Smooth muscle cell (in vitro differentiated cells): ENCODE measurements around the gene DOK3. TPM values are rescaled to one million over a fixed set of nuclear protein-coding genes. Genes with fewer than 3 reads are reported as not detected.

ENCODE experiments used
- DNase-seq: peaks from one replicate; lab custom pipeline; 2025; ENCODE audit not compliant: unreplicated experiment; lab: John Stamatoyannopoulos, UW
- H2AFZ ChIP-seq: fragments of 200-600 bp; sonication (generic); 2 replicates; pipeline ENCODE4 v1.6.0; 2016; ENCODE audit warnings: antibody characterized with exemption, low read depth, mild to moderate bottlenecking
- H3F3A ChIP-seq: fragments of 200-600 bp; sonication (generic); 2 replicates; pipeline ENCODE4 v1.6.0; 2017; ENCODE audit warnings: antibody characterized with exemption, low read depth
- H3K27ac ChIP-seq: fragments of 200-600 bp; sonication (generic); 2 replicates; pipeline ENCODE4 v1.5.1; 2016; ENCODE audit warnings: low read depth, mild to moderate bottlenecking
- H3K27me3 ChIP-seq: fragments of 200-600 bp; sonication (generic); 2 replicates; pipeline ENCODE4 v1.6.1; 2016; ENCODE audit warnings: low read depth, mild to moderate bottlenecking
- H3K36me3 ChIP-seq: fragments of 200-600 bp; sonication (generic); 2 replicates; pipeline ENCODE4 v1.5.1; 2016; ENCODE audit warnings: low read depth
- H3K4me1 ChIP-seq: fragments of 200-600 bp; sonication (generic); 2 replicates; pipeline ENCODE4 v1.5.1; 2016; ENCODE audit warnings: low read depth
- H3K4me2 ChIP-seq: fragments of 200-600 bp; sonication (generic); 2 replicates; pipeline ENCODE4 v1.6.0; 2016; ENCODE audit warnings: mild to moderate bottlenecking
- H3K4me3 ChIP-seq: fragments of 200-600 bp; sonication (generic); 2 replicates; pipeline ENCODE4 v1.5.1; 2016; ENCODE audit warnings: mild to moderate bottlenecking
- H3K79me2 ChIP-seq: fragments of 200-600 bp; sonication (generic); 2 replicates; pipeline ENCODE4 v1.6.0; 2016; ENCODE audit warnings: low read depth, mild to moderate bottlenecking
- H3K9ac ChIP-seq: fragments of 200-600 bp; sonication (generic); 2 replicates; pipeline ENCODE4 v1.6.0; 2016; ENCODE audit warnings: low read depth
- H3K9me3 ChIP-seq: fragments of 200-600 bp; sonication (generic); replicated peaks from 2 replicates; pipeline ENCODE4 v1.5.1; 2016; ENCODE audit warnings: low read depth
- H4K20me1 ChIP-seq: fragments of 200-600 bp; sonication (generic); 2 replicates; pipeline ENCODE4 v1.6.0; 2016; ENCODE audit warnings: low read depth
- CTCF ChIP-seq: fragments of 200-600 bp; sonication (generic); IDR thresholded peaks from 2 replicates; pipeline ENCODE4 v1.5.1; 2017; ENCODE audit warnings: borderline replicate concordance, mild to moderate bottlenecking, antibody characterized with exemption; ENCODE audit not compliant: insufficient read depth, poor library complexity, severe bottlenecking
- WGBS: methylation state at CpG from one replicate; pipeline ENCODE4 v1.1.7; 2016; ENCODE audit warnings: low lambda C conversion rate; 5-methylcytosine and 5-hydroxymethylcytosine counted together
- polyA plus RNA-seq: library from polyadenylated mRNA; unstranded; fragments of >200 nt; fragmentation: Nextera tagmentation; extraction: Ambion mirVana; gene quantifications from 2 replicates; pipeline ENCODE4 v1.2.1, GENCODE V29; 2016
- total RNA-seq: library from RNA; depleted of rRNA; stranded (reverse); fragments of >200 nt; gene quantifications from 2 replicates; pipeline ENCODE4 v1.2.3, GENCODE V29; 2014

Gene DOK3
- total and polyA plus RNA-seq, 2 experiments from 2014 or later, result 0.58 to 1.4 TPM

GRCh38 chr5:177552839-177553455 lies 43.3 kb upstream of the DOK3 start:
- H3K27me3 ChIP-seq, result no peaks in the 10 kb centered on the region
- TF ChIP-seq CTCF, result no peak
- peaks cover 66% of the 10 kb centered on the region for H3K79me2 ChIP-seq
- H3F3A ChIP-seq, result peaks cover 5% of the 10 kb centered on the region
- DNase-seq, result no peak
- peak overlapping the region; percentile 98 for H3K4me2 ChIP-seq
- H3K4me1 ChIP-seq, result peaks cover 19% of the 10 kb centered on the region
- 62% methylated on average over 16 of the region's 16 CpGs for WGBS
- H3K27ac ChIP-seq, result peak overlapping the region; percentile 19
- H3K4me3 ChIP-seq, result peak overlapping the region; percentile 89
- H3K36me3 ChIP-seq, result no peaks in the 10 kb centered on the region
- peak overlapping the region; percentile 65 for H3K9ac ChIP-seq
- peaks cover 58% of the 10 kb centered on the region for H4K20me1 ChIP-seq
- no peaks in the 10 kb centered on the region for H3K9me3 ChIP-seq
- H2AFZ ChIP-seq, result no peak overlapping the region

- no peaks in the 10 kb centered on the region for H3K9me3 ChIP-seq
- WGBS, result 95% methylated on average over 1 of the region's 1 CpG
- H2AFZ ChIP-seq, result no peak overlapping the region
- no peak for DNase-seq
- H4K20me1 ChIP-seq, result peaks cover 83% of the 10 kb centered on the region
- no peak overlapping the region for H3K4me2 ChIP-seq
- no peak for TF ChIP-seq CTCF
- peaks cover 22% of the 10 kb centered on the region for H3K4me1 ChIP-seq
- H3K9ac ChIP-seq, result no peak overlapping the region
- H3K27ac ChIP-seq, result no peak overlapping the region
- H3K27me3 ChIP-seq, result no peaks in the 10 kb centered on the region
- H3F3A ChIP-seq, result peaks cover 20% of the 10 kb centered on the region
- H3K36me3 ChIP-seq, result no peaks in the 10 kb centered on the region
- H3K79me2 ChIP-seq, result peaks cover 74% of the 10 kb centered on the region
- no peak overlapping the region for H3K4me3 ChIP-seq
Measured at GRCh38 chr5:177550122-177550521, 40.5 kb upstream of the DOK3 start.

GRCh38 chr5:177548495-177548894 lies 38.9 kb upstream of the DOK3 start:
- Histone ChIP-seq H3F3A (peaks cover 20% of the 10 kb centered on the region), H3K4me2 (no peak overlapping the region), H3K27me3 (no peaks in the 10 kb centered on the region), H3K36me3 (no peaks in the 10 kb centered on the region), H3K9me3 (no peaks in the 10 kb centered on the region), H3K79me2 (peaks cover 78% of the 10 kb centered on the region), H4K20me1 (peaks cover 96% of the 10 kb centered on the region), H3K4me1 (peaks cover 27% of the 10 kb centered on the region), H3K9ac (no peak overlapping the region), H2AFZ (no peak overlapping the region), H3K27ac (no peak overlapping the region), H3K4me3 (no peak overlapping the region)
- no peak for TF ChIP-seq CTCF
- no peak for DNase-seq
- WGBS, result 92% methylated on average over 1 of the region's 1 CpG

GRCh38 chr5:177547736-177548135 lies 38.1 kb upstream of the DOK3 start:
- Histone ChIP-seq H3K9ac (no peak overlapping the region), H3K9me3 (no peaks in the 10 kb centered on the region), H3K79me2 (peaks cover 78% of the 10 kb centered on the region), H3K27ac (peak overlapping the region; percentile 10), H3K4me1 (peaks cover 27% of the 10 kb centered on the region), H3K27me3 (no peaks in the 10 kb centered on the region), H3K36me3 (no peaks in the 10 kb centered on the region), H3K4me2 (no peak overlapping the region), H2AFZ (no peak overlapping the region), H4K20me1 (peaks cover 96% of the 10 kb centered on the region), H3K4me3 (no peak overlapping the region), H3F3A (peaks cover 20% of the 10 kb centered on the region)
- TF ChIP-seq CTCF, result no peak
- DNase-seq, result no peak
- WGBS, result 76% methylated on average over 3 of the region's 3 CpGs
